Hematopoietic multipotent progenitor cell (in vitro differentiated cells): Measurements from ENCODE around the gene BAK1. TPM values are rescaled to one million over a fixed set of nuclear protein-coding genes. Genes with fewer than 3 reads are reported as not detected.

Experiments used
- DNase-seq, 3 donors: peaks; one replicate each; pipeline ENCODE4 v3.0.0-alpha.2; 2011 to 2015; ENCODE audit warnings: low read depth in 2 of 3, low spot score in 2 of 3
- total RNA-seq: library from RNA; depleted of rRNA; stranded (reverse); fragments of >200 nt; gene quantifications from one replicate; pipeline ENCODE4 v1.2.3, GENCODE V29; 2012

The BAK1 gene
- total RNA-seq, 1 donor: 27.5 TPM

- no peak for DNase-seq
These were observed 8.8 kb upstream of the BAK1 start for GRCh38 chr6:33588894-33589293.

GRCh38 chr6:33587529-33587928, 7.5 kb upstream of the BAK1 start:
- DNase-seq: no peak

GRCh38 chr6:33586108-33586640, 6.1 kb upstream of the BAK1 start:
- no peak for DNase-seq

GRCh38 chr6:33585403-33586107, 5.5 kb upstream of the BAK1 start:
- peak; percentile 79 to 91 (median 85) for DNase-seq

GRCh38 chr6:33584700-33585402, 4.8 kb upstream of the BAK1 start:
- no peak for DNase-seq

GRCh38 chr6:33583591-33584155, 3.6 kb upstream of the BAK1 start:
- no peak for DNase-seq

GRCh38 chr6:33581186-33581585, 1.1 kb upstream of the BAK1 start:
- no peak for DNase-seq

- peak in 2 of 3 donors; percentile 70 to 71 for DNase-seq
These were observed 1.5 kb downstream of the BAK1 start for GRCh38 chr6:33578588-33579011.

GRCh38 chr6:33578164-33578563, 1.9 kb downstream of the BAK1 start:
- no peak for DNase-seq

GRCh38 chr6:33577718-33578117, 2.4 kb downstream of the BAK1 start:
- DNase-seq: no peak

- DNase-seq: peak in 2 of 3 donors; percentile 48 to 56
These were observed 3.0 kb downstream of the BAK1 start for GRCh38 chr6:33577106-33577535.

- DNase-seq: no peak
These were observed 3.4 kb downstream of the BAK1 start for GRCh38 chr6:33576668-33577067.

- no peak for DNase-seq
These were observed 4.9 kb downstream of the BAK1 start for GRCh38 chr6:33575211-33575610.

GRCh38 chr6:33571637-33572316, 8.3 kb downstream of the BAK1 start:
- no peak for DNase-seq

GRCh38 chr6:33570806-33571636, 9.1 kb downstream of the BAK1 start:
- DNase-seq: peak; percentile 81 to 91 (median 88)

- no peak for DNase-seq
These were observed 11.1 kb downstream of the BAK1 start for GRCh38 chr6:33568826-33569570.

GRCh38 chr6:33567836-33568235, 12.2 kb downstream of the BAK1 start:
- no peak for DNase-seq

GRCh38 chr6:33566182-33567084, 13.6 kb downstream of the BAK1 start:
- no peak for DNase-seq
